Stimulated activated CD8-positive, alpha-beta memory T cell treated with anti-CD3 and anti-CD28 coated beads, Interleukin-15, amount 100 ng/mL, for 4 hours (primary cell): ENCODE measurements around the gene SAFB.
"Not testable (repeated sequence)": the region's sequence is repeated elsewhere in the genome, so short reads cannot be mapped to it uniquely, and the experiment has no call there.

Experiments used
- DNase-seq, 2 donors: peaks; one replicate each; pipeline ENCODE4 v3.0.0-alpha.2; 2020; ENCODE audit warnings: low read depth in 2 of 2

SAFB gene

GRCh38 chr19:5697022-5697889, 74.4 kb downstream of the SAFB start:
- no peak for DNase-seq

DNA sequence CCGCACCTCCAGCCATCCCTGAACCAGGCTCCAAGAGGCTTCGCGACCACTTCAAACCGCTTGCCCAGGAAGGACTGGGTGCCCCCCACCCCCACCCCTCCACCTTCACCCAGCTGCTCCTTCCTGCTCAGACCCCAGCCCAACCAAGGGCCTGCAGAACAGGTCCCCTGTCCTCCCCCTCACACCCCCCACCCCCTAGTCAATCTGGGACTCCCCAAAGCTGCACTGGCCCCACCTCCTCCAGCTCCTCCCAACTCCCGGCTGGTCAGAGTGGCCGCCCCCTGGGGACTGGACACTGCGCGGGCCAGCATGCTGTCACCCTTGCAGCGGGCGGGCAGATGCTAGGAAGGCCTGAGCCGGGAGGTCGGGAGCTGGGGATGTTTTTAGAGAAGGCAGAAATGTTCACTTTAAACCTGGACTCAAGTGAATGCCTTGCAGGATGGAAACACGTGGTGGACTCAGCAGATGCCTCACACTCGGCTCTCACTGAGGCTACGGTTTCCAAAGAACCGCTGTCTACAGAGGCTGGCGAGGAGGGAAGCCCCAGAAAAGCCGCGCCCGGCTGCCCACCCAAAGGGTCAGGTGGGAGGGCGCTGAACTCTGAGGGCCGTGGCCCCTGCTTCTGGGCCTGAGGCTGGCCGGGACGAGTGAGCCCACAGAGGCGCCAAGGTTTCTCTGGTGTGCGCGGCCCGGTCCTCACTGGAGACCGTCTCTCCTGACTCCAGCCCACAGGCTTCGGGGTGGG, 75.2 kb downstream of the SAFB start:
- DNase-seq, result no peak

GRCh38 chr19:5698635-5699422, 75.9 kb downstream of the SAFB start:
- DNase-seq, result no peak

- DNase-seq, result no peak
Observed at GRCh38 chr19:5700455-5701092, 77.7 kb downstream of the SAFB start.

DNA sequence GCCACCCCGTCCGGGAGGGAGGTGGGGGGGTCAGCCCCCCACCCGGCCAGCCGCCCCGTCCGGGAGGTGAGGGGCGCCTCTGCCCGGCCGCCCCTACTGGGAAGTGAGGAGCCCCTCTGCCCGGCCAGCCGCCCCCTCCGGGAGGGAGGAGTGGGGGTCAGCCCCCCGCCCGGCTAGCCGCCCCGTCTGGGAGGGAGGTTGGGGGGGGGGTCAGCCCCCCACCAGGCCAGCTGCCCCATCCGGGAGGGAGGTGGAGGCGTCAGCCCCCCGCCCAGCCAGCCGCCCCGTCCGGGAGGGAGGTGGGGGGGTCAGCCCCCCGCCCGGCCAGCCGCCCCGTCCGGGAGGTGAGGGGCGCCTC, 79.1 kb downstream of the SAFB start:
- not testable (repeated sequence) for DNase-seq

DNA sequence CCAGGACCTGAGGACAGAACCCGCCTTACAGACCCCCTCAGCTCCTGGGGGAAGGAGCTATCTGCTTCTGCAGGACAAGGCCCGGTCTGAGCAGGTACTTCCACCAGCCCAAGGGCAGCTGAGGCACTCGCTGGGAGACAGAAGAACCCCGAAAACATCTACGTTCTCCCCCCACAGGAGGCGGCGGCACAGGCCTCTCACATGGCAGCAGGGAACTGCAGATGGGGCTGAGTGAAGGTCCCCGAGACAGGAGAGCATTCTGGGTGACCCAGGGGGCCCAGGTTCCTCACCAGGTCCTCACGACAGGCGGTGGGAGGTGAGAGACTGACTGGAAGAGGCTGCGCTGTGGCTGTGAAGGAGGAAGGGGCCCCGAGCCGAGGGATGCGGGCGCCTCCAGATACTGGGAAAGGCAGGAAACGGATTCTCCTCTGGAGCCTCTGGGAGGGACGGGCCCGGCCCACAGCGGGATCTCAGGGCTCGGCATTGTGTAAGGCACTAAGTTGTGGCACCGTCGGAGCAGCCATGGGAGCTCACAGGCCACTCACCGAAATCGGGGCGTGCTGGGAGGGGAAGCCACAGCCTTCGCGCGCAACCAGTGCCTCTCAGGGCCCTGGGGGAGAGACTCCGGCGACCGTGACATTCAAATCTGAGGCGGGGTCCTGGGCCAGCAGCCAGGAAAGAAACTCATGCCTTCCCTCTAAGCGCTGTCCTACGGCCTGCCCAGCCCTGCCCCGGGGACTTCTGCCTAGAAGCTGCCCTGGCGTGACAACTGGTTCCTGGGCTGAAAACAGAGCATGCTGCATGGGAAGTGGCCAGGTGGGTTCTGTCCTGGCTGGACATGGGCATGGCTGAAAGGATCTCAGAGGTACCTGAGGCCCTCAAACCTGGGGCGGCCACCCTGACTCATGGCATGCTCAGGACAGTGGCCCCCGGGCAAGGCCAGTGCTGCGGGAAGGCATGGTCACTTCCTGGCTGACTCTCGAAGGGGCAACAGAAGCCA, 81.2 kb downstream of the SAFB start:
- no peak for DNase-seq

DNA sequence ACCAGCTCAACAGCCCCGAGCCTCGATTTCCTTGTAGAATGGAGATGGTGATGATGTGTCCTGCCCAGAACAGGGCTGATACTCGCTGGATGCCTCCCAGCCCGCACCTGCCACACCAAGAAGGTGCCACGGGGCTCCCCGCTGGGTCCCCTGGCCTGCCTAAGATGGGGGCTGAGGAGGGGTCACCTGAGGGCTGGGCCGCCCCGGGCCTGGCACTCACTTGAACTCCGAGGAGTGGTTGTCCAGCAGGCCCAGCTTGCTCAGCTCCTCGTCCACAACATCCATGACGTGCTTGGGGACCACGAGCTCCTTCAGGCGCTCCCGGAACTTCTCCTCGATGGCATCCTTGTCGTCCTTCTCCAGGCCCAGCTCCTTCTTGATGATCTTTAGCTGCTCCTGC, 82.7 kb downstream of the SAFB start:
- DNase-seq, result no peak

- no peak for DNase-seq
Observed at GRCh38 chr19:5706876-5707573, 84.1 kb downstream of the SAFB start.

DNA sequence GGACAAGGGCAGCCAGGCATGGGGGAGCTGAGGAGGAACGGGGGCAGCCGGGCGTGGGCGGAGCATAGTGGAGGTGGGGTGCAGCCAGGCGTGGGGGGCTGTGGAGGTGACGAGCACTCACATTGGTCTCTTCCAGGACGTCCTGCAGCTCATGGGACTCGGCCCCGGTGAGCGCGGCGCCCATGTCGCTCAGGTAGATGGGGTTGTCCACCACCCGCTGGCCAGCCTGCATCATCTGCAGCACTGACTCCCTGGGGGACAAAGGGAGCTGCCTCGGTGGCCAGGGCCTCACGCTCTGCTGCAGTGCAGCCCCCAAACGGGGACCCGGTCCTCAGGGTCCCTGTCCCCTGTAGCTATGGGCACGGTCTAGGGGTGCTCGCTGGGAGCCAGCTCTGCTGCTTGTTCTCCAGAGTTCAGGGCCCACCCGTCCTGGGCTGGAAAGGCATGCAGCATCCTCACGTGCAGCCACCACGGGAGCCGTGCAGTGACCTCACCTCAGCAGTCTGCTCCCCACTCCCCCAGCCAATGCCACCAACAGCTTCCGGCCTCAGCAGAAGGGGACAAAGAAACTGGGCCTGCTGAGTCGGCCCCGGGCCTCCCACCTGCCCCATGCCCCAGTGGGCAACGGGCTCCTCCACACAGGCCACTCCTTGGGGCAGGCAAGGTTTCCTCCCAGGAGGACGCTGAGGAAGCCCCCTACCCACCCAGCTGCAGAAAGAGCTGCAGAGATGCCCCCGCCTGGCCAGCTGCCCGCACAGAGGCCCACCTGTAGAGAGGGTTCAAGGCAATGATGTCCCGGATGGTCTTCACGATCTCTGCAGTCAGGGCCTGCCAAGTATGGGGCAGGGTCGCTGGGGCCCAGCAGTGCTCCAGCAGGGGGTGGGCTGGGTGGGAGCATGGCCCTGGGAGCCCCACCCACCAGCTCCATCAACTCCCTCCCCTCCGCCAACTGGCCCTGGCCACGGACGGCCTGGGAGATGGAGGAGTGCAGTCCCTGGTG, 85.0 kb downstream of the SAFB start:
- no peak for DNase-seq

GRCh38 chr19:5711025-5711424, 88.1 kb downstream of the SAFB start:
- no peak for DNase-seq

GRCh38 chr19:5711713-5712161, 88.9 kb downstream of the SAFB start:
- no peak for DNase-seq

DNA sequence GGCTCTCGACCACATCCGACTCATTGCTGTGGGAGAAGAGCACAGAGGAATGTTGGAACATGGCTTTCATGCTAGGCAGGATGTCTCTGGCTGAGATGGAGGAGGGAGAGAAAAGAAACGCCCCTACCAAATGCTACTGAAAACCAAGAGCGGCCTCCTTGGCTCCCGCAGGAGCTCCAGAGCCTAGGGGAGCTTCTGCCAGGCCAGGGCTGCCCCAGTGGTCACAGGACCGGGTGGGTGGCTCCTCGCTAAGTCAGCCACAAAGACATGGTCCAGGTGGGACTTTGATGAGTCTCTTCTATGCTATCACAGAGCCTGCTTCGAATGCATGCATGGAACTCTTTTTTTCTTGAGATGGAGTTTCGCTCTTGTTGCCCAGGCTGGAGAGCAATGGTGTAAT, 90.3 kb downstream of the SAFB start:
- no peak for DNase-seq

DNA sequence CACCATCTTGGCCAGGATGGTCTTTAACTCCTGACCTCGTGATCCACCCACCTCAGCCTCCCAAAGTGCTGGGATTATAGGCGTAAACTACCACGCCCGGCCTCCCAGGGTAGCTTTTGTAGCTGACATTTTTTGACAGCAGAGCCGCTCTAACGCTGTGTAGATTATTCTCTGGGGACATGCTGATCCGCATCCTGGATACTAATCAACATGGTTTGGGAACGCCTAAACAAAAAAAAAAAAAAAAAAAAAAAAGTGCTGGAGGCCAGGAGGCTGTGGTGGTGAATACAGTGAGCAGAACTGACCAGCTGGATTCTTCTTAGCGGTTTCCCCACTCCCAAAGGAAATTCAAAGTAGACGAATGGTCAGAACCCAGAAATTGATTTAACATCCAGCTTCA, 91.9 kb downstream of the SAFB start:
- DNase-seq, result no peak

- no peak for DNase-seq
Observed at GRCh38 chr19:5717215-5717935, 94.5 kb downstream of the SAFB start.
